B cell (primary cell): ENCODE results near the gene HADH. TPM values are rescaled to one million over a fixed set of nuclear protein-coding genes. Genes with fewer than 3 reads are reported as not detected.

Experiments used
- ATAC-seq: fragments of 200-7000 bp; cut with Tn5 transposase; one replicate; pipeline ENCODE4 v1.10.0; 2021; ENCODE audit warnings: low read depth, mild to moderate bottlenecking, moderate number of reproducible peaks, moderate library complexity
- CTCF ChIA-PET: fragments of 350-600 bp; sonication (Branson Sonifier 250); formaldehyde crosslinking; loops from one replicate; lab custom pipeline; 2021; ENCODE audit warnings: antibody characterized with exemption, inconsistent platforms; lab: Charles Lee
- POLR2A ChIA-PET: fragments of 350-600 bp; sonication (Branson Sonifier 250); formaldehyde crosslinking; loops from one replicate; lab custom pipeline; 2021; ENCODE audit warnings: antibody characterized with exemption; lab: Charles Lee
- DNase-seq: peaks from one replicate; pipeline ENCODE4 v3.0.0; 2013
- H2AFZ ChIP-seq: 2 replicates; pipeline ENCODE4 v1.6.1; 2012; ENCODE audit warnings: mild to moderate bottlenecking, low read depth, low read length; ENCODE audit not compliant: insufficient read depth, poor library complexity, severe bottlenecking
- H3K27ac ChIP-seq, 2 donors: 1 replicate in 1 of 2; 2 replicates in 1 of 2; pipeline ENCODE4 v1.5.1; 2012 to 2013; ENCODE audit warnings: low read length in 2 of 2, mild to moderate bottlenecking in 2 of 2, moderate library complexity in 1 of 2
- H3K27me3 ChIP-seq, 4 experiments: fragments of 200-600 bp in 1 of 4; sonication (generic) in 1 of 4; replicated peaks in 1 of 4; 1 replicate in 2 of 4; 2 replicates in 2 of 4; pipeline versions ENCODE4 v1.6.1 to v1.7.0; 2013 to 2016; ENCODE audit warnings: low read length in 3 of 4, mild to moderate bottlenecking in 2 of 4, mixed read lengths in 1 of 4, moderate library complexity in 1 of 4; ENCODE audit not compliant: insufficient read depth in 4 of 4, control insufficient read depth in 3 of 4; ENCODE audit errors: control extremely low read depth in 1 of 4
- H3K36me3 ChIP-seq, 2 experiments: replicated peaks in 1 of 2; 1 replicate in 1 of 2; 2 replicates in 1 of 2; pipeline versions ENCODE4 v1.6.1 to v1.7.1; 2013; ENCODE audit warnings: low read length in 1 of 2; ENCODE audit not compliant: insufficient read depth in 2 of 2, control insufficient read depth in 1 of 2; ENCODE audit errors: control extremely low read depth in 1 of 2, extremely low read depth in 1 of 2
- H3K4me1 ChIP-seq, 2 donors: fragments of 200-600 bp in 1 of 2; sonication (generic) in 1 of 2; 1 replicate in 1 of 2; 2 replicates in 1 of 2; pipeline versions ENCODE4 v1.5.1 to v1.6.1; 2013 to 2017; ENCODE audit warnings: low read length in 2 of 2; ENCODE audit not compliant: control insufficient read depth in 2 of 2, insufficient read depth in 2 of 2
- H3K4me2 ChIP-seq: replicated peaks from 2 replicates; pipeline ENCODE3; 2012; ENCODE audit warnings: mild to moderate bottlenecking, low read depth, low read length; ENCODE audit not compliant: poor library complexity, severe bottlenecking
- H3K4me3 ChIP-seq, 5 experiments: fragments of 200-600 bp in 1 of 5; sonication (generic) in 1 of 5; 1 replicate in 3 of 5; 2 replicates in 2 of 5; pipeline versions ENCODE4 v1.5.1 to v1.7.0; 2011 to 2016; ENCODE audit warnings: low read length in 4 of 5, mild to moderate bottlenecking in 4 of 5, low read depth in 2 of 5, control low read depth in 1 of 5, moderate library complexity in 1 of 5; ENCODE audit not compliant: insufficient read depth in 1 of 5; ENCODE audit errors: control extremely low read depth in 1 of 5, extremely low read depth in 1 of 5
- H3K79me2 ChIP-seq: fragments of 200-600 bp; sonication (generic); one replicate; pipeline ENCODE4 v1.6.0; 2016; ENCODE audit warnings: low read length; ENCODE audit not compliant: control insufficient read depth, insufficient read depth
- H3K9ac ChIP-seq: fragments of 200-600 bp; sonication (generic); 2 replicates; pipeline ENCODE4 v1.6.1; 2017; ENCODE audit warnings: mild to moderate bottlenecking, low read length, moderate library complexity
- H3K9me3 ChIP-seq, 3 donors: one replicate each; pipeline versions ENCODE4 v1.6.1 to v1.7.1; 2013; ENCODE audit warnings: low read length in 2 of 3; ENCODE audit not compliant: control insufficient read depth in 2 of 3, insufficient read depth in 1 of 3; ENCODE audit errors: control extremely low read depth in 1 of 3
- H4K20me1 ChIP-seq: 2 replicates; pipeline ENCODE4 v1.6.0; 2012; ENCODE audit warnings: mild to moderate bottlenecking, low read length; ENCODE audit not compliant: insufficient read depth, control insufficient read depth, poor library complexity, severe bottlenecking
- H3K27ac Mint-ChIP-seq: one replicate; pipeline ENCODE4 v1.8.0; 2021; ENCODE audit warnings: mixed read lengths
- H3K27me3 Mint-ChIP-seq: one replicate; pipeline ENCODE4 v1.8.0; 2021; ENCODE audit warnings: mixed read lengths
- H3K4me1 Mint-ChIP-seq: one replicate; pipeline ENCODE4 v1.8.0; 2021; ENCODE audit warnings: mixed read lengths
- H3K4me3 Mint-ChIP-seq: one replicate; pipeline ENCODE4 v1.8.0; 2021; ENCODE audit warnings: mixed read lengths
- H3K9me3 Mint-ChIP-seq: one replicate; pipeline ENCODE4 v1.8.0; 2022; ENCODE audit warnings: mixed read lengths; ENCODE audit not compliant: insufficient read depth
- EZH2 ChIP-seq: IDR thresholded peaks from 2 replicates; pipeline ENCODE4 v1.6.1; 2012; ENCODE audit warnings: borderline replicate concordance, low read depth, mild to moderate bottlenecking, moderate library complexity, low read length; ENCODE audit not compliant: insufficient read depth, poor library complexity, severe bottlenecking
- WGBS: methylation state at CpG from one replicate; pipeline ENCODE4 v1.1.5; 2013; ENCODE audit warnings: missing lambda C conversion rate; ENCODE audit not compliant: insufficient coverage; 5-methylcytosine and 5-hydroxymethylcytosine counted together
- intact Hi-C: fragments of 100-400 bp; cut with micrococcal nuclease; formaldehyde crosslinking; loops from one replicate; pipeline ENCODE4 v1.10.0; 2022
- polyA plus RNA-seq: library from polyadenylated mRNA; depleted of rRNA; stranded (reverse); fragments of >200 nt; gene quantifications from 2 replicates; pipeline ENCODE4 v1.2.3, GENCODE V29; 2012
- total RNA-seq, 2 donors: library from RNA; stranded (reverse); fragments of 120-200 nt in 1 of 2; gene quantifications; 1 replicate in 1 of 2; 2 replicates in 1 of 2; pipeline versions ENCODE4 v1.2.3 to v1.2.4, GENCODE V29; 2013 to 2022
- TF ChIP-seq, protein P1 (sequence below): fragments of 200-600 bp; IDR thresholded peaks from one replicate; pipeline ENCODE4 v1.8.0; 2022; ENCODE audit warnings: antibody characterized with exemption, mild to moderate bottlenecking

The HADH gene
- total and polyA plus RNA-seq, 2 donors (not counting 1 experiment from before 2014, with no cell fraction given): 21.9 to 26.1 TPM

DNA sequence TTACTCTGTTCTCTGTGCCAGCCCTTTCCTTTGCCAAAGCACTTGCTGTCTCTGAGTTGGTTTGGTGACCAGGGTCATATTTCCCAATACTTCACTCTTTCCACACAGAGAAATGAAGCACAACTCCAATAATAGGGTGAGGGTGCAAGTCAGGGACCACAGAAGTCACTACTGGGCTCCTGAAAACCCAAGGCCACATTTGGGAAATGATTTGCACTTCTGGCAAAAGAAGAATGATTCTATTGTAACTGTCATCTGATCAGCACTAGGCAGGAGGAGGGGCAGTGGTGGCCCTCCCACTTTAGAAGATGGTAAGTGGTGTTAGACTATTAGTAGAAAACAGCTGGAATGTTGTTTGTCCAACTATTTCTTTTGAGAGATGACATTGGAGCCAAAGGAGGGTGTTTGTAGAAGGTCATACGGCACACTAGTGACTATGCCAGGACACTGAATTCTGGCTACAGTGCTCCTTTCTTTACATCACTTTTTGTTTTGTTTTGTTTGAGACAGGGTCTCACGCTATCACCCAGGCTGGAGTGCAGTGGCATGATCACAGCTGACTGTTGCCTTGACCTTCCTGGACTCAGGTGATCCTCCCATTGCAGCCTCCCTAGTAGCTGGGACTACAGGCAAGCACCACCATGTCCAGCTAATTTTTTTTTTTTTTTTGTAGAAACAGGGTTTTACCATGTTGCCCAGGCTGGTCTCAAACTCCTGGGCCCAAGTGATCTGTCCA lies 10.8 kb upstream of the HADH start:
- no peaks in the 10 kb centered on the region for H3K36me3 ChIP-seq
- H3K27me3 Mint-ChIP-seq: no peaks in the 10 kb centered on the region
- DNase-seq (no peak), ATAC-seq (no peak)
- no peaks in the 10 kb centered on the region for H4K20me1 ChIP-seq
- H3K4me3 ChIP-seq: no peak overlapping the region
- no peak overlapping the region for H2AFZ ChIP-seq
- H3K79me2 ChIP-seq: no peaks in the 10 kb centered on the region
- H3K9me3 Mint-ChIP-seq: peaks cover 3% of the 10 kb centered on the region
- no peak overlapping the region for H3K27ac Mint-ChIP-seq
- no peak overlapping the region for H3K27ac ChIP-seq
- no peaks in the 10 kb centered on the region for H3K27me3 ChIP-seq
- H3K4me3 Mint-ChIP-seq: no peak overlapping the region
- H3K4me2 ChIP-seq: no peak overlapping the region
- ChIA-PET CTCF (no interaction called here), POLR2A (no interaction called here)
- 100% methylated on average over 1 of the region's 2 CpGs for WGBS
- H3K4me1 ChIP-seq: no peaks in the 10 kb centered on the region
- H3K9me3 ChIP-seq: peaks cover 3 to 13% (median 7%) of the 10 kb centered on the region in 3 donors
- intact Hi-C loops: no loop called here
- H3K4me1 Mint-ChIP-seq: no peaks in the 10 kb centered on the region
- H3K9ac ChIP-seq: no peak overlapping the region
- TF ChIP-seq, protein P1, sequence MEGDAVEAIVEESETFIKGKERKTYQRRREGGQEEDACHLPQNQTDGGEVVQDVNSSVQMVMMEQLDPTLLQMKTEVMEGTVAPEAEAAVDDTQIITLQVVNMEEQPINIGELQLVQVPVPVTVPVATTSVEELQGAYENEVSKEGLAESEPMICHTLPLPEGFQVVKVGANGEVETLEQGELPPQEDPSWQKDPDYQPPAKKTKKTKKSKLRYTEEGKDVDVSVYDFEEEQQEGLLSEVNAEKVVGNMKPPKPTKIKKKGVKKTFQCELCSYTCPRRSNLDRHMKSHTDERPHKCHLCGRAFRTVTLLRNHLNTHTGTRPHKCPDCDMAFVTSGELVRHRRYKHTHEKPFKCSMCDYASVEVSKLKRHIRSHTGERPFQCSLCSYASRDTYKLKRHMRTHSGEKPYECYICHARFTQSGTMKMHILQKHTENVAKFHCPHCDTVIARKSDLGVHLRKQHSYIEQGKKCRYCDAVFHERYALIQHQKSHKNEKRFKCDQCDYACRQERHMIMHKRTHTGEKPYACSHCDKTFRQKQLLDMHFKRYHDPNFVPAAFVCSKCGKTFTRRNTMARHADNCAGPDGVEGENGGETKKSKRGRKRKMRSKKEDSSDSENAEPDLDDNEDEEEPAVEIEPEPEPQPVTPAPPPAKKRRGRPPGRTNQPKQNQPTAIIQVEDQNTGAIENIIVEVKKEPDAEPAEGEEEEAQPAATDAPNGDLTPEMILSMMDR: no peak
- no peak for TF ChIP-seq EZH2
